Measurements from ENCODE around the gene NIT2.

- TF ChIP-seq CTCF (IDR thresholded peaks at IDR 0.05) = no peak
- no peak for TF ChIP-seq EP300 (IDR thresholded peaks at IDR 0.05)
- TF ChIP-seq POLR2A (IDR thresholded peaks at IDR 0.05) = no peak
These were observed 24.1 kb upstream of the NIT2 start for GRCh38 chr3:100310355-100310965.
